Astrocyte (in vitro differentiated cells and primary cell): ENCODE results near the gene MUC5AC. TPM values are rescaled to one million over a fixed set of nuclear protein-coding genes. Genes with fewer than 3 reads are reported as not detected.

Experiments used
- DNase-seq: peaks from one replicate; pipeline ENCODE4 v3.0.0-alpha.2; 2010; ENCODE audit warnings: low read depth
- FAIRE-seq: peaks from 2 replicates; lab custom pipeline; 2011; peaks lifted over from hg19 to GRCh38; lab: Jason Lieb, UNC
- H2AFZ ChIP-seq: 2 replicates; pipeline ENCODE4 v1.6.0; 2012; ENCODE audit warnings: low read depth, low read length, inconsistent platforms
- H3K27ac ChIP-seq: 2 replicates; pipeline ENCODE4 v1.5.1; 2011; ENCODE audit warnings: low read depth, low read length, inconsistent platforms
- H3K27me3 ChIP-seq: 2 replicates; pipeline ENCODE4 v1.6.0; 2011; ENCODE audit warnings: low read length, inconsistent platforms; ENCODE audit not compliant: insufficient read depth
- H3K36me3 ChIP-seq: 2 replicates; pipeline ENCODE4 v1.5.1; 2011; ENCODE audit warnings: low read length, inconsistent platforms; ENCODE audit not compliant: insufficient read depth
- H3K4me1 ChIP-seq: 2 replicates; pipeline ENCODE4 v1.5.1; 2011; ENCODE audit warnings: low read length, inconsistent platforms; ENCODE audit not compliant: insufficient read depth
- H3K4me2 ChIP-seq: 2 replicates; pipeline ENCODE4 v1.6.0; 2012; ENCODE audit warnings: low read length, inconsistent platforms
- H3K4me3 ChIP-seq: 2 replicates; pipeline ENCODE4 v1.5.1; 2011; ENCODE audit warnings: low read depth, mild to moderate bottlenecking, low read length, inconsistent platforms; ENCODE audit not compliant: insufficient read depth
- H3K79me2 ChIP-seq: 2 replicates; pipeline ENCODE4 v1.6.0; 2012; ENCODE audit warnings: mild to moderate bottlenecking, low read length, inconsistent platforms; ENCODE audit not compliant: insufficient read depth
- H3K9ac ChIP-seq: 2 replicates; pipeline ENCODE4 v1.6.0; 2012; ENCODE audit warnings: mild to moderate bottlenecking, low read length, inconsistent platforms
- H3K9me3 ChIP-seq: 2 replicates; pipeline ENCODE4 v1.5.1; 2012; ENCODE audit warnings: low read depth, mild to moderate bottlenecking, low read length, inconsistent platforms; ENCODE audit not compliant: insufficient read depth
- H4K20me1 ChIP-seq: 2 replicates; pipeline ENCODE4 v1.6.0; 2012; ENCODE audit warnings: low read length, inconsistent platforms; ENCODE audit not compliant: insufficient read depth
- H3K27ac Mint-ChIP-seq: one replicate; pipeline ENCODE4 v1.8.0; 2021; ENCODE audit warnings: mild to moderate bottlenecking, mixed read lengths; ENCODE audit not compliant: unreplicated experiment
- H3K27me3 Mint-ChIP-seq: one replicate; pipeline ENCODE4 v1.8.0; 2021; ENCODE audit warnings: low read depth, mixed read lengths; ENCODE audit not compliant: unreplicated experiment
- H3K36me3 Mint-ChIP-seq: one replicate; pipeline ENCODE4 v1.8.0; 2021; ENCODE audit warnings: low read depth, mixed read lengths; ENCODE audit not compliant: unreplicated experiment
- H3K4me1 Mint-ChIP-seq: one replicate; pipeline ENCODE4 v1.8.0; 2021; ENCODE audit warnings: low read depth, mixed read lengths; ENCODE audit not compliant: unreplicated experiment
- H3K4me3 Mint-ChIP-seq: one replicate; pipeline ENCODE4 v1.8.0; 2021; ENCODE audit warnings: mild to moderate bottlenecking, moderate library complexity, mixed read lengths; ENCODE audit not compliant: unreplicated experiment
- H3K9me3 Mint-ChIP-seq: one replicate; pipeline ENCODE4 v1.8.0; 2021; ENCODE audit warnings: mild to moderate bottlenecking, mixed read lengths; ENCODE audit not compliant: unreplicated experiment
- CTCF ChIP-seq: IDR thresholded peaks from 2 replicates; pipeline ENCODE4 v1.5.1; 2011; ENCODE audit warnings: low read depth, mild to moderate bottlenecking, inconsistent platforms, low read length, moderate library complexity; ENCODE audit not compliant: insufficient read depth
- EZH2 ChIP-seq: IDR thresholded peaks from 2 replicates; pipeline ENCODE4 v1.6.1; 2012; ENCODE audit warnings: mild to moderate bottlenecking, low read length, inconsistent platforms; ENCODE audit not compliant: insufficient read depth
- total RNA-seq: library from RNA; stranded (reverse); gene quantifications from 2 replicates; pipeline ENCODE4 v1.2.1, GENCODE V29; 2021

MUC5AC gene
- total RNA-seq, 1 donor from 2014 or later, result not detected

- FAIRE-seq (no peak), DNase-seq (no peak)
- H3K27me3 Mint-ChIP-seq, result peaks cover 7% of the 10 kb centered on the region
- no peaks in the 10 kb centered on the region for H3K4me1 Mint-ChIP-seq
- no peaks in the 10 kb centered on the region for H4K20me1 ChIP-seq
- H3K36me3 ChIP-seq, result no peaks in the 10 kb centered on the region
- H3K9me3 ChIP-seq, result peaks cover 5% of the 10 kb centered on the region
- no peaks in the 10 kb centered on the region for H3K27me3 ChIP-seq
- no peaks in the 10 kb centered on the region for H3K4me1 ChIP-seq
- no peaks in the 10 kb centered on the region for H3K36me3 Mint-ChIP-seq
- no peak overlapping the region for H3K27ac ChIP-seq
- no peak overlapping the region for H3K4me3 ChIP-seq
- TF ChIP-seq EZH2 (no peak), CTCF (no peak)
- no peak overlapping the region for H3K27ac Mint-ChIP-seq
- H3K4me2 ChIP-seq, result no peak overlapping the region
- H3K4me3 Mint-ChIP-seq, result no peak overlapping the region
- no peak overlapping the region for H3K9ac ChIP-seq
- no peaks in the 10 kb centered on the region for H3K79me2 ChIP-seq
- peaks cover 2% of the 10 kb centered on the region for H3K9me3 Mint-ChIP-seq
- H2AFZ ChIP-seq, result no peak overlapping the region
These were observed 18.7 kb downstream of the MUC5AC start for GRCh38 chr11:1176224-1177019.

DNA sequence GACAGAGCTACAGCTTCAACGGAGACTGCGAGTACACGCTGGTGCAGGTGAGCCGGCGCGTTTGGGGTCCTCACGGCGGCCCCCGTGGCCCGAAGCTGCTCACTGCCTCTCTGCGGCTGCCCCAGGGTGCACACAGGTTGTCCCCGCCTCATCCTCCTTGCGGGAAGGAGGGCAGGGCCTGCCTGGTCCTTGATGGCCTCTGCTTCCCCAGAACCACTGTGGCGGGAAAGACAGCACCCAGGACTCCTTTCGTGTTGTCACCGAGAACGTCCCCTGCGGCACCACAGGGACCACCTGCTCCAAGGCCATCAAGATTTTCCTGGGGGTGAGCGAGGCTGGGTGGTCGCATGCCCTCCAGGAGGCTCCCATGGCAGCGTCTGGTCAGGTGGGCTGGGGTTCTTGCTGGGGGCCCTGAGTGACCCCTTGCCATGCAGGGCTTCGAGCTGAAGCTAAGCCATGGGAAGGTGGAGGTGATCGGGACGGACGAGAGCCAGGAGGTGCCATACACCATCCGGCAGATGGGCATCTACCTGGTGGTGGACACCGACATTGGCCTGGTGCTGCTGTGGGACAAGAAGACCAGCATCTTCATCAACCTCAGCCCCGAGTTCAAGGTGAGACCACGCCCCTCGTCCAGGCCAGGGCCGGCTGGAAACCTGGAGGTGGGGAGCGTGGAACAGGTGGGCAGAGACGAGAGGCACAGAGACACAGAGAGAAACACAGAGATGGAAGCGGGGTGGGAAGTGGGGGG is 19.4 kb downstream of the MUC5AC start:
- peaks cover 5% of the 10 kb centered on the region for H3K9me3 ChIP-seq
- no peaks in the 10 kb centered on the region for H3K79me2 ChIP-seq
- no peaks in the 10 kb centered on the region for H3K36me3 Mint-ChIP-seq
- H3K4me3 Mint-ChIP-seq, result no peak overlapping the region
- H3K4me1 Mint-ChIP-seq, result no peaks in the 10 kb centered on the region
- peaks cover 7% of the 10 kb centered on the region for H3K27me3 Mint-ChIP-seq
- DNase-seq (no peak), FAIRE-seq (no peak)
- no peaks in the 10 kb centered on the region for H3K27me3 ChIP-seq
- no peaks in the 10 kb centered on the region for H3K9me3 Mint-ChIP-seq
- no peak overlapping the region for H3K27ac ChIP-seq
- no peak overlapping the region for H3K4me2 ChIP-seq
- no peak overlapping the region for H3K9ac ChIP-seq
- no peak for TF ChIP-seq CTCF
- no peaks in the 10 kb centered on the region for H3K36me3 ChIP-seq
- H3K27ac Mint-ChIP-seq, result no peak overlapping the region
- no peaks in the 10 kb centered on the region for H3K4me1 ChIP-seq
- H4K20me1 ChIP-seq, result no peaks in the 10 kb centered on the region
- H2AFZ ChIP-seq, result no peak overlapping the region
- no peak overlapping the region for H3K4me3 ChIP-seq

- Histone ChIP-seq H4K20me1 (no peaks in the 10 kb centered on the region), H3K4me1 (no peaks in the 10 kb centered on the region), H3K27me3 (no peaks in the 10 kb centered on the region), H3K9me3 (peaks cover 5% of the 10 kb centered on the region), H3K27ac (no peak overlapping the region), H3K9ac (no peak overlapping the region), H3K4me2 (no peak overlapping the region), H3K79me2 (no peaks in the 10 kb centered on the region), H2AFZ (no peak overlapping the region), H3K36me3 (no peaks in the 10 kb centered on the region), H3K4me3 (no peak overlapping the region)
- Mint-ChIP-seq H3K36me3 (no peaks in the 10 kb centered on the region), H3K27me3 (peaks cover 7% of the 10 kb centered on the region), H3K4me1 (no peaks in the 10 kb centered on the region), H3K27ac (no peak overlapping the region), H3K4me3 (no peak overlapping the region), H3K9me3 (no peaks in the 10 kb centered on the region)
- no peak for FAIRE-seq
- TF ChIP-seq EZH2 (no peak), CTCF (no peak)
- no peak for DNase-seq
These were observed 20.0 kb downstream of the MUC5AC start for GRCh38 chr11:1177771-1178090.
